ENCODE measurements around the gene RBM26. TPM values are rescaled to one million over a fixed set of nuclear protein-coding genes. Genes with fewer than 3 reads are reported as not detected.

RBM26 gene
- total and polyA plus RNA-seq, 2 of the 4 experiments (the other 2 are of a cell fraction), result 17.6 to 18.1 TPM

GRCh38 chr13:79282508-79282907, 123.5 kb downstream of the RBM26 start:
- in situ Hi-C loops (cut with MboI; ENCODE audit: low sequenced_read_pairs), result no loop called here
- intact Hi-C loops (cut with micrococcal nuclease), result no loop called here
- POLR2A ChIA-PET (ENCODE audit: unreplicated experiment), result no interaction called here

More at GRCh38 chr13:79282508-79282907, 123.5 kb downstream of the RBM26 start:
- DNase-seq, result no peak
- no peak for ATAC-seq (ENCODE audit: low read depth)
- no peak overlapping the region for H2BK120ac ChIP-seq (ENCODE audit: low read depth, low read length)
- H3K56ac ChIP-seq (ENCODE audit: extremely low read depth, insufficient read depth, low read length), result no peak overlapping the region
- no peak overlapping the region for H2BK5ac ChIP-seq (ENCODE audit: low read depth, low read length, poor library complexity, severe bottlenecking)
- no peak overlapping the region for H3K14ac ChIP-seq (replicated peaks; ENCODE audit: low read depth, low read length)
- 0 out of 2 replicates have a peak, but pooled peaks cover 1% of the 10 kb centered on the region for H3K27me3 ChIP-seq (ENCODE audit: control insufficient read depth, insufficient read depth, low read length)
- no CpG with 5 or more reads among the region's 4 CpGs for WGBS, 2 experiments (ENCODE audit: extremely low coverage in 2 of 2, insufficient read length in 1 of 2)
- no peak overlapping the region for H3K4me2 ChIP-seq (ENCODE audit: low read depth, low read length)
- H3K4me3 ChIP-seq (ENCODE audit: insufficient read depth, low read depth, low read length), result no peak overlapping the region
- H4K20me1 ChIP-seq (ENCODE audit: insufficient read depth, low read length), result no peaks in the 10 kb centered on the region
- H4K91ac ChIP-seq (ENCODE audit: insufficient read depth, low read depth, low read length), result no peak overlapping the region
- H3K4ac ChIP-seq (ENCODE audit: low read depth, low read length), result no peak overlapping the region
- no peak overlapping the region for H3K9ac ChIP-seq (ENCODE audit: low read depth, low read length)
- no peak overlapping the region for H4K5ac ChIP-seq (ENCODE audit: low read depth, low read length)
- TF ChIP-seq NFE2L2 (IDR thresholded peaks at IDR 0.05; ENCODE audit: low read depth, low read length), result no peak
- no peak for TF ChIP-seq MAZ (IDR thresholded peaks at IDR 0.05; ENCODE audit: borderline replicate concordance, low read depth, low read length)
- no peak for TF ChIP-seq FOS (IDR thresholded peaks at IDR 0.05; ENCODE audit: low read depth, low read length)
- TF ChIP-seq BHLHE40 (IDR thresholded peaks at IDR 0.05; ENCODE audit: low read depth, low read length), result no peak
- TF ChIP-seq RAD21 (IDR thresholded peaks at IDR 0.05; ENCODE audit: low read length), result no peak
- TF ChIP-seq RCOR1 (IDR thresholded peaks at IDR 0.05; ENCODE audit: insufficient replicate concordance, low read length), result no peak
- TF ChIP-seq, protein P1, sequence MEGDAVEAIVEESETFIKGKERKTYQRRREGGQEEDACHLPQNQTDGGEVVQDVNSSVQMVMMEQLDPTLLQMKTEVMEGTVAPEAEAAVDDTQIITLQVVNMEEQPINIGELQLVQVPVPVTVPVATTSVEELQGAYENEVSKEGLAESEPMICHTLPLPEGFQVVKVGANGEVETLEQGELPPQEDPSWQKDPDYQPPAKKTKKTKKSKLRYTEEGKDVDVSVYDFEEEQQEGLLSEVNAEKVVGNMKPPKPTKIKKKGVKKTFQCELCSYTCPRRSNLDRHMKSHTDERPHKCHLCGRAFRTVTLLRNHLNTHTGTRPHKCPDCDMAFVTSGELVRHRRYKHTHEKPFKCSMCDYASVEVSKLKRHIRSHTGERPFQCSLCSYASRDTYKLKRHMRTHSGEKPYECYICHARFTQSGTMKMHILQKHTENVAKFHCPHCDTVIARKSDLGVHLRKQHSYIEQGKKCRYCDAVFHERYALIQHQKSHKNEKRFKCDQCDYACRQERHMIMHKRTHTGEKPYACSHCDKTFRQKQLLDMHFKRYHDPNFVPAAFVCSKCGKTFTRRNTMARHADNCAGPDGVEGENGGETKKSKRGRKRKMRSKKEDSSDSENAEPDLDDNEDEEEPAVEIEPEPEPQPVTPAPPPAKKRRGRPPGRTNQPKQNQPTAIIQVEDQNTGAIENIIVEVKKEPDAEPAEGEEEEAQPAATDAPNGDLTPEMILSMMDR (conservative IDR thresholded peaks at IDR 0.05; ENCODE audit: low read depth, low read length), result no peak
- TF ChIP-seq MAFK (IDR thresholded peaks at IDR 0.05; ENCODE audit: low read depth, low read length), result no peak
- TF ChIP-seq RFX5 (IDR thresholded peaks at IDR 0.05; ENCODE audit: low read depth, low read length), result no peak
- no peak for TF ChIP-seq POLR2A (IDR thresholded peaks at IDR 0.05; ENCODE audit: low read depth, low read length)
- no peak for TF ChIP-seq CEBPB (IDR thresholded peaks at IDR 0.05; ENCODE audit: low read depth, low read length)
- TF ChIP-seq, protein P2, sequence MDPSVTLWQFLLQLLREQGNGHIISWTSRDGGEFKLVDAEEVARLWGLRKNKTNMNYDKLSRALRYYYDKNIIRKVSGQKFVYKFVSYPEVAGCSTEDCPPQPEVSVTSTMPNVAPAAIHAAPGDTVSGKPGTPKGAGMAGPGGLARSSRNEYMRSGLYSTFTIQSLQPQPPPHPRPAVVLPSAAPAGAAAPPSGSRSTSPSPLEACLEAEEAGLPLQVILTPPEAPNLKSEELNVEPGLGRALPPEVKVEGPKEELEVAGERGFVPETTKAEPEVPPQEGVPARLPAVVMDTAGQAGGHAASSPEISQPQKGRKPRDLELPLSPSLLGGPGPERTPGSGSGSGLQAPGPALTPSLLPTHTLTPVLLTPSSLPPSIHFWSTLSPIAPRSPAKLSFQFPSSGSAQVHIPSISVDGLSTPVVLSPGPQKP (IDR thresholded peaks at IDR 0.05; ENCODE audit: borderline replicate concordance, low read depth, low read length), result no peak
- no peak for TF ChIP-seq USF2 (IDR thresholded peaks at IDR 0.05; ENCODE audit: low read depth, low read length)
- TF ChIP-seq MXI1 (IDR thresholded peaks at IDR 0.05; ENCODE audit: borderline replicate concordance, low read depth, low read length), result no peak
- TF ChIP-seq SMC3 (IDR thresholded peaks at IDR 0.05; ENCODE audit: low read depth, low read length), result no peak
- TF ChIP-seq CHD1 (IDR thresholded peaks at IDR 0.05; ENCODE audit: low read depth, low read length), result no peak
- dilution Hi-C loops (cut with HindIII; ENCODE audit: low sequenced_read_pairs, unreplicated experiment), result no loop called here
- no peak overlapping the region for H4K8ac ChIP-seq (ENCODE audit: low read depth in 2 of 2, low read length in 2 of 2)
- CTCF ChIA-PET, result no interaction called here
- no peak overlapping the region for H2AK9ac ChIP-seq (replicated peaks; ENCODE audit: low read depth, low read length, poor library complexity)
- no peaks in the 10 kb centered on the region for H3K79me1 ChIP-seq (ENCODE audit: low read depth in 1 of 2, low read length in 2 of 2)
- no peak overlapping the region for H2AFZ ChIP-seq (replicated peaks; ENCODE audit: low read length, poor library complexity)
- H2BK20ac ChIP-seq (ENCODE audit: low read depth, low read length), result no peak overlapping the region
- H3K23ac ChIP-seq (ENCODE audit: low read depth, low read length), result no peak overlapping the region
- no peaks in the 10 kb centered on the region for H3K9me3 ChIP-seq (ENCODE audit: control insufficient read depth, insufficient read depth, low read length)
- no peaks in the 10 kb centered on the region for H3K9me1 ChIP-seq (ENCODE audit: insufficient read depth, low read length)
- H3K36me3 ChIP-seq (ENCODE audit: control insufficient read depth, insufficient read depth, low read length), result no peaks in the 10 kb centered on the region
- no peaks in the 10 kb centered on the region for H3K4me1 ChIP-seq (ENCODE audit: control insufficient read depth, insufficient read depth, low read length)
- BruUV-seq (replicated peaks), result no TSS peak
- no peak overlapping the region for H2BK15ac ChIP-seq (ENCODE audit: low read depth, low read length)
- no peak overlapping the region for H3K27ac ChIP-seq (ENCODE audit: insufficient read depth, low read length)
- H3K18ac ChIP-seq (ENCODE audit: low read depth, low read length), result no peak overlapping the region
- H2AK5ac ChIP-seq (ENCODE audit: low read depth, low read length), result no peak overlapping the region

Data from IMR-90 (cell line).